GM12878 (cell line): ENCODE measurements around the gene USP11.

ENCODE experiments used
- CEBPB ChIP-seq, 2 experiments: fragments of 150-350 bp in 1 of 2; IDR thresholded peaks; 2 replicates each; pipeline ENCODE4 v1.6.1; 2012 to 2014; ENCODE audit warnings: low read depth in 2 of 2, low read length in 2 of 2, borderline replicate concordance in 1 of 2, inconsistent platforms in 1 of 2
- KDM1A ChIP-seq: fragments of 200-600 bp; sonication (generic); IDR thresholded peaks from 2 replicates; pipeline ENCODE4 v1.6.1; 2016; ENCODE audit warnings: borderline replicate concordance
- NFYB ChIP-seq: IDR thresholded peaks from 2 replicates; pipeline ENCODE4 v1.6.1; 2011; ENCODE audit warnings: low read depth, mild to moderate bottlenecking, low read length, improper control_type of control experiment, moderate library complexity; ENCODE audit not compliant: insufficient read depth
- POLR2A ChIP-seq: IDR thresholded peaks from 2 replicates; pipeline ENCODE4 v1.6.1; 2011; ENCODE audit warnings: low read depth, mild to moderate bottlenecking, low read length

DNA sequence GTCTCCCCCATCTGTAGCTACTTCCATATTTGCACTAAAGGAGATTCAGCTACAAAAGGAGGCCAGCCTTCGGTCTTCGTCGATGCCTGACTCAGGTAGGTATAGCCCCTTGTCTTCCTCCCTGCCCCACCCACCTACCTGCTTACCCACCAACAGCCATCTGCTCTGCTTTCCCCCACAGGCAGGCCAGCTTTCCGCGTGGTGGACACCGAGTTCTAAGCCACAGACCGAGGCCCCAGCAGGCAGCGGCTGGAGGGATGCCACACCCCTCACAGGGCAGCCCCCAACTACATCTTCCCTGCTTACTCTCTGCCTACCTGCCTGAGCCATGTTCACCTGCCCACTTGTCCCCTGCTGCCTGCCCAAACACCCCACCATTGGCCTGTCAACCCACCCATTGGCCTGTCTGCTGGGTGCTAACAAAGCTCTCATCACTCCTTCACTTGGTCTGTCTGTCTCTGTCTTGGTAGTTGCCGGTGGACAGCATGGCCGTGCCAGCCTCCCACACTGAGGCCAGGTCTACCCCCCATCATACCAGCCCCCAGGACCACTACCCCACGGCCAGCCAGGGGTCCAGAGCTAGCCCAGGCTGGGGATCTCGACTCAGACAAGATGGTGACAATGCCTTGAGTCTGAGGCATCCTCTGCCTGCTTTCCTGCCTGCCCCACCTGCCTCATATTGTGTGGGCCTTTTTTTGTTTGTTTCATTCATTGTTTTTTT lies 4.1 kb upstream of the USP11 start:
- TF ChIP-seq KDM1A (no peak), CEBPB (IDR thresholded peaks at IDR 0.05; ENCODE audit: borderline replicate concordance in 1 of 2, low read depth in 2 of 2, low read length in 2 of 2) (no peak), NFYB (no peak), POLR2A (0 out of 2 replicates have a peak, but pooled peaks have one; percentile 4)
